Sigmoid colon (tissue), 7 donors: ENCODE results near the gene TNRC6A. TPM values are rescaled to one million over a fixed set of nuclear protein-coding genes. Genes with fewer than 3 reads are reported as not detected.

Experiments
- DNase-seq: peaks from one replicate; pipeline ENCODE4 v3.0.0-alpha.2; 2019
- H3K27ac ChIP-seq, 4 donors: fragments of 200-600 bp; sonication (generic); one replicate each; pipeline ENCODE4 v1.5.1; 2016 to 2019; ENCODE audit warnings: mild to moderate bottlenecking in 1 of 4
- H3K27me3 ChIP-seq, 3 donors: fragments of 200-600 bp; sonication (generic); one replicate each; pipeline ENCODE4 v1.5.1; 2019; ENCODE audit warnings: mild to moderate bottlenecking in 1 of 3
- H3K36me3 ChIP-seq, 4 donors: fragments of 200-600 bp; sonication (generic); one replicate each; pipeline ENCODE4 v1.5.1; 2016 to 2019
- H3K4me1 ChIP-seq, 4 donors: fragments of 200-600 bp; sonication (generic); one replicate each; pipeline ENCODE4 v1.5.1; 2017 to 2019
- H3K4me3 ChIP-seq, 4 donors: fragments of 200-600 bp; sonication (generic); one replicate each; pipeline ENCODE4 v1.5.1; 2017 to 2019; ENCODE audit warnings: mild to moderate bottlenecking in 2 of 4, moderate library complexity in 1 of 4
- H3K9me3 ChIP-seq, 4 donors: fragments of 200-600 bp in 3 of 4; sonication (generic) in 3 of 4; one replicate each; pipeline versions ENCODE4 v1.5.1 to v1.6.1; 2013 to 2019
- EP300 ChIP-seq, 4 donors: sonication (generic); formaldehyde crosslinking; IDR thresholded peaks; one replicate each; pipeline ENCODE4 v1.6.1; 2017; ENCODE audit warnings: antibody characterized with exemption in 4 of 4
- POLR2A ChIP-seq, 2 donors: fragments of 450-650 bp; IDR thresholded peaks; one replicate each; pipeline ENCODE4 v1.6.1; 2016; ENCODE audit warnings: antibody characterized with exemption in 2 of 2, mild to moderate bottlenecking in 2 of 2, moderate library complexity in 2 of 2
- POLR2AphosphoS5 ChIP-seq, 4 donors: sonication (generic); formaldehyde crosslinking; IDR thresholded peaks; one replicate each; pipeline ENCODE4 v1.6.1; 2017; ENCODE audit warnings: antibody characterized with exemption in 4 of 4
- WGBS, 2 donors: extraction: QIAGEN DNeasy Blood & Tissue Kit; methylation state at CpG; one replicate each; pipeline ENCODE4 v1.1.7; 2013; 5-methylcytosine and 5-hydroxymethylcytosine counted together
- intact Hi-C: fragments of 100-400 bp; cut with DNase I; formaldehyde crosslinking; loops from one replicate; pipeline ENCODE4 v1.15.1; 2023
- polyA plus RNA-seq, 3 donors: library from polyadenylated mRNA; stranded (reverse); fragments of 200-250 nt; gene quantifications; one replicate each; pipeline ENCODE4 v1.2.3, GENCODE V29; 2013
- total RNA-seq, 4 donors: library from RNA; depleted of rRNA; stranded (reverse); fragments of >200 nt; gene quantifications; one replicate each; pipeline ENCODE4 v1.1.0, GENCODE V29; 2016
- TF ChIP-seq, protein P1 (sequence below), 4 experiments: fragments of 450-650 bp in 3 of 4; fragments of 200-600 bp in 1 of 4; IDR thresholded peaks; one replicate each; pipeline ENCODE4 v1.5.1; 2016 to 2019; ENCODE audit warnings: antibody characterized with exemption in 4 of 4, mild to moderate bottlenecking in 3 of 4, moderate library complexity in 2 of 4
- donor health status: healthy with polysubstance abuse.
- donor health status: Bipolar disorder and iron deficiency.
- donor health status: healthy.

Gene TNRC6A
- total and polyA plus RNA-seq, 7 donors, result 4.6 to 129 (median 42.8) TPM

DNA sequence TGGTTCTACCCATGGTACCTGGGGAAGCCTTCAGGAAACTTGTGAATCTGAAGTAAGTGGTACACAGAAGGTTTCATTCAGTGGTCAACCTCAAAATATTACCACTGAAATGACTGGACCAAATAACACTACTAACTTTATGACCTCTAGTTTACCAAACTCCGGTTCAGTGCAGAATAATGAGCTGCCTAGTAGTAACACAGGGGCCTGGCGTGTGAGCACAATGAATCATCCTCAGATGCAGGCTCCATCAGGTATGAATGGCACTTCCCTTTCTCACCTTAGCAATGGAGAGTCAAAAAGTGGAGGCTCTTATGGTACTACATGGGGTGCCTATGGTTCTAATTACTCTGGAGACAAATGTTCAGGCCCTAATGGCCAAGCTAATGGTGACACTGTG lies 60.4 kb downstream of the TNRC6A start:
- H3K9me3 ChIP-seq, result no peaks in the 10 kb centered on the region
- WGBS, 2 donors, result 94 to 96% methylated on average over 2 of the region's 2 CpGs
- TF ChIP-seq EP300 (IDR thresholded peaks at IDR 0.05) (no peak), POLR2A (IDR thresholded peaks at IDR 0.05) (no peak), POLR2AphosphoS5 (IDR thresholded peaks at IDR 0.05) (no peak)
- TF ChIP-seq, protein P1, sequence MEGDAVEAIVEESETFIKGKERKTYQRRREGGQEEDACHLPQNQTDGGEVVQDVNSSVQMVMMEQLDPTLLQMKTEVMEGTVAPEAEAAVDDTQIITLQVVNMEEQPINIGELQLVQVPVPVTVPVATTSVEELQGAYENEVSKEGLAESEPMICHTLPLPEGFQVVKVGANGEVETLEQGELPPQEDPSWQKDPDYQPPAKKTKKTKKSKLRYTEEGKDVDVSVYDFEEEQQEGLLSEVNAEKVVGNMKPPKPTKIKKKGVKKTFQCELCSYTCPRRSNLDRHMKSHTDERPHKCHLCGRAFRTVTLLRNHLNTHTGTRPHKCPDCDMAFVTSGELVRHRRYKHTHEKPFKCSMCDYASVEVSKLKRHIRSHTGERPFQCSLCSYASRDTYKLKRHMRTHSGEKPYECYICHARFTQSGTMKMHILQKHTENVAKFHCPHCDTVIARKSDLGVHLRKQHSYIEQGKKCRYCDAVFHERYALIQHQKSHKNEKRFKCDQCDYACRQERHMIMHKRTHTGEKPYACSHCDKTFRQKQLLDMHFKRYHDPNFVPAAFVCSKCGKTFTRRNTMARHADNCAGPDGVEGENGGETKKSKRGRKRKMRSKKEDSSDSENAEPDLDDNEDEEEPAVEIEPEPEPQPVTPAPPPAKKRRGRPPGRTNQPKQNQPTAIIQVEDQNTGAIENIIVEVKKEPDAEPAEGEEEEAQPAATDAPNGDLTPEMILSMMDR (IDR thresholded peaks at IDR 0.05), result no peak
- H3K27ac ChIP-seq, result no peak overlapping the region
- H3K4me1 ChIP-seq, result peaks cover 0 to 71% (median 37%) of the 10 kb centered on the region in 4 donors
- DNase-seq, result no peak
- peaks cover 16 to 66% (median 32%) of the 10 kb centered on the region in 4 donors for H3K36me3 ChIP-seq
- intact Hi-C loops, result loop anchor here (5.0 kb wide), 1 partner anchor 58 kb away; no protein-coding TSS in a partner anchor
- H3K27me3 ChIP-seq, result no peaks in the 10 kb centered on the region
- H3K4me3 ChIP-seq, result no peak overlapping the region

DNA sequence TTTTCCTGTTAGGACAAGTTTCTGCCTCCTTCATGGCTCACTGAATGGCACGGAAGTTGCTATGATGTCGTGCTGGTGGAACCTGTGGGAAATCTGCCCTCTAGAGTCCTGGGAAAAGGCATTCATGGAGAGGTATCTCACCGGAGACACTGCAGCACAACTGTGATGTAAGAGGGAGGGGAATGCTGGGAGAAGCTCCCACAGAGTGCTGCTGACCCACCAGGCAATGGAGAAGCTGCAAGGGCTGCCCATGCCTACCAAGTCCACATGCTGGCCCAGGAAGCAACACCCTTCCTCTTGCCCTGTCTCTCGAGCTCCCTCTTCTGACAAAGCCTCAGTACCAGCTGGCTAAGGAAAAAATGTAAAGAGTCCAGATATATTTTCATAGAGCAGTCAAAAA lies 71.1 kb downstream of the TNRC6A start:
- DNase-seq, result no peak
- Histone ChIP-seq H3K36me3 (peaks cover 35 to 99% (median 61%) of the 10 kb centered on the region in 4 donors), H3K4me1 (no peaks in the 10 kb centered on the region), H3K9me3 (no peaks in the 10 kb centered on the region), H3K4me3 (no peak overlapping the region), H3K27ac (no peak overlapping the region), H3K27me3 (no peaks in the 10 kb centered on the region)
- no peak for TF ChIP-seq EP300 (IDR thresholded peaks at IDR 0.05)
- no peak for TF ChIP-seq POLR2A (IDR thresholded peaks at IDR 0.05)
- TF ChIP-seq POLR2AphosphoS5 (IDR thresholded peaks at IDR 0.05), result no peak
- TF ChIP-seq, protein P1 (IDR thresholded peaks at IDR 0.05), result no peak
- WGBS, 2 donors, result 85 to 91% methylated on average over 4 of the region's 4 CpGs
- intact Hi-C loops, result no loop called here

DNA sequence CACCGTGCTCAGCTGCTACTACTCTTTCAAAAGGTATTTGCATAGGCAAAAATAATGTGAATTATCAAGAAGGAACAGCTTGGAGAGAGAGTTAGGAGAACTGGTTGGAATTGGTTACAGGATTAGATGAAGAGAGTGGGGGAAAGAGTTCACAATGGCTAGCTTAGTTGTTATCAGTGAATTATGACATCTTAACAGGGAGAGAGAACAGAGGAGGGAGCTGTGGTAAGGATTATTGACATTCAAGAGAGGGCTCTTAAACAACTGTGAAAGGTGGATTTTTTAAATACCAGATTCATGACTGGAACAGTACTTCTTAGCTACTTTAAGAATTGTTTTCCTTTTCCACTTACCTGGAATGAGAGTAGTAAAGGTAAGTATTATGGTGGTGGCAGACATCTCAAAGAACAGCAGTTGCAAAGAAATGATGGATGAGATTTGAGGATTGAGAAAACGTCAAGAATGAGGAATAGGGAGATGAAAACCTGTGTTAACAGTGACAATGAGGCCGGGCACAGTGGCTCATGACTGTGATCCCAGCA lies 72.4 kb downstream of the TNRC6A start:
- Histone ChIP-seq H3K4me3 (no peak overlapping the region), H3K4me1 (no peaks in the 10 kb centered on the region), H3K27ac (no peak overlapping the region), H3K9me3 (no peaks in the 10 kb centered on the region), H3K27me3 (no peaks in the 10 kb centered on the region), H3K36me3 (peaks cover 47 to 100% (median 72%) of the 10 kb centered on the region in 4 donors)
- TF ChIP-seq POLR2A (IDR thresholded peaks at IDR 0.05) (no peak), EP300 (IDR thresholded peaks at IDR 0.05) (no peak), POLR2AphosphoS5 (IDR thresholded peaks at IDR 0.05) (no peak)
- TF ChIP-seq, protein P1 (IDR thresholded peaks at IDR 0.05), result no peak
- 95% methylated on average over 3 of the region's 3 CpGs for WGBS, 2 donors
- intact Hi-C loops, result no loop called here
- no peak for DNase-seq

GRCh38 chr16:24805484-24805883 lies 76.0 kb downstream of the TNRC6A start:
- no peak for DNase-seq
- peaks cover 65 to 100% (median 72%) of the 10 kb centered on the region in 4 donors for H3K36me3 ChIP-seq
- WGBS, 2 donors, result 92 to 95% methylated on average over 5 of the region's 5 CpGs

More at GRCh38 chr16:24805484-24805883, 76.0 kb downstream of the TNRC6A start:
- no peak overlapping the region for H3K27ac ChIP-seq
- no peak for TF ChIP-seq EP300 (IDR thresholded peaks at IDR 0.05)
- TF ChIP-seq POLR2AphosphoS5 (IDR thresholded peaks at IDR 0.05), result no peak
- TF ChIP-seq, protein P1 (IDR thresholded peaks at IDR 0.05), result no peak
- no peak for TF ChIP-seq POLR2A (IDR thresholded peaks at IDR 0.05)
- no peak overlapping the region for H3K4me3 ChIP-seq
- peaks cover 0 to 4% (median under 1%) of the 10 kb centered on the region in 4 donors for H3K4me1 ChIP-seq
- no peaks in the 10 kb centered on the region for H3K27me3 ChIP-seq
- no peaks in the 10 kb centered on the region for H3K9me3 ChIP-seq
- intact Hi-C loops, result no loop called here
